Coronary artery (tissue), 2 donors: ENCODE data around the gene RAB18.

Experiments used
- DNase-seq: peaks from one replicate; pipeline ENCODE4 v3.0.0-alpha.2; 2017; ENCODE audit warnings: low spot score
- H3K27ac ChIP-seq, 2 donors: fragments of 200-600 bp; sonication (generic); one replicate each; pipeline ENCODE4 v1.5.1; 2016 to 2019
- H3K4me3 ChIP-seq: fragments of 200-600 bp; sonication (generic); 2 replicates; pipeline ENCODE4 v1.5.1; 2016; ENCODE audit warnings: mild to moderate bottlenecking, moderate library complexity
- TF ChIP-seq, protein P1 (sequence below): fragments of 200-600 bp; sonication (generic); IDR thresholded peaks from one replicate; pipeline ENCODE4 v1.5.1; 2019; ENCODE audit warnings: antibody characterized with exemption

RAB18 gene

DNA sequence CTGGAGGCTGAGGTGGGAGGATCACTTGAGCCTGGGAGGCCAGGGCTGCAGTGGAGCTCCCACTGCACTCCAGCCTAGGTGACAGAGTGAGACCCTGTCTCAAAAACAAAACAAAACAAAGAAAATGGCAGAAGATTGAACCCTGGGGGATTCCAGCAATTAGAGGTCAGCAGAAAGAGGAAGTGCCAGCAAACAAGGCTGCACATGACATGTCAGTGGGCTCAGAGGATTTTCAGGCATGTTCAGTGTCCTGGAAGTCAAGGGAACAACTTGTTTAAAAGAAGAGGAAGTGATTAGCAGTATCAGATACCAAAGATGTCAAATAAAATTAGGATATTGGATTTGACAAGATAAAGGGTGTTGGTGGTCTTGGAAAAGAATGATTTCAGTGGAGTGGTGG lies 32.3 kb downstream of the RAB18 start:
- no peak overlapping the region for H3K27ac ChIP-seq
- TF ChIP-seq, protein P1, sequence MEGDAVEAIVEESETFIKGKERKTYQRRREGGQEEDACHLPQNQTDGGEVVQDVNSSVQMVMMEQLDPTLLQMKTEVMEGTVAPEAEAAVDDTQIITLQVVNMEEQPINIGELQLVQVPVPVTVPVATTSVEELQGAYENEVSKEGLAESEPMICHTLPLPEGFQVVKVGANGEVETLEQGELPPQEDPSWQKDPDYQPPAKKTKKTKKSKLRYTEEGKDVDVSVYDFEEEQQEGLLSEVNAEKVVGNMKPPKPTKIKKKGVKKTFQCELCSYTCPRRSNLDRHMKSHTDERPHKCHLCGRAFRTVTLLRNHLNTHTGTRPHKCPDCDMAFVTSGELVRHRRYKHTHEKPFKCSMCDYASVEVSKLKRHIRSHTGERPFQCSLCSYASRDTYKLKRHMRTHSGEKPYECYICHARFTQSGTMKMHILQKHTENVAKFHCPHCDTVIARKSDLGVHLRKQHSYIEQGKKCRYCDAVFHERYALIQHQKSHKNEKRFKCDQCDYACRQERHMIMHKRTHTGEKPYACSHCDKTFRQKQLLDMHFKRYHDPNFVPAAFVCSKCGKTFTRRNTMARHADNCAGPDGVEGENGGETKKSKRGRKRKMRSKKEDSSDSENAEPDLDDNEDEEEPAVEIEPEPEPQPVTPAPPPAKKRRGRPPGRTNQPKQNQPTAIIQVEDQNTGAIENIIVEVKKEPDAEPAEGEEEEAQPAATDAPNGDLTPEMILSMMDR = no peak
- H3K4me3 ChIP-seq = no peak overlapping the region
- no peak for DNase-seq

DNA sequence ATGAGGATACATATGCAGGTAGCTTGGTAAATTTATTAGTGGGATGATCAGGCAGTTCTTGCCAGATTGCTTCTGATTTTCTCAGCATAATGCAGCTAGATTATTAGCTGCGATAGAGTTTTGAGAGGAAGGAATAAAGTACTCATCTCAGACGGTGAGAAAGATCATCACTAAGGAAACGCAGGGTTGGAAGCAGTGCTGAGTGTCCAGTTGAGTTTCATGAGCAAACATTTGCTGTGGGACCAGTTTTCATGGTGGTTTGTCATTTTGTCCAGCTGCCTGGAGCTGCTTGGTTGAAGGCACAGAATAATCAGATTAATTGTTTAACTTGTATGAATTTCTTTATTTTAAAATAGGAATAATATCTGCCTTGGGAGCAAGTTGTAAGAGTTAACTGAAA lies 33.1 kb downstream of the RAB18 start:
- no peak overlapping the region for H3K27ac ChIP-seq
- H3K4me3 ChIP-seq = no peak overlapping the region
- no peak for DNase-seq
- TF ChIP-seq, protein P1 = no peak

DNA sequence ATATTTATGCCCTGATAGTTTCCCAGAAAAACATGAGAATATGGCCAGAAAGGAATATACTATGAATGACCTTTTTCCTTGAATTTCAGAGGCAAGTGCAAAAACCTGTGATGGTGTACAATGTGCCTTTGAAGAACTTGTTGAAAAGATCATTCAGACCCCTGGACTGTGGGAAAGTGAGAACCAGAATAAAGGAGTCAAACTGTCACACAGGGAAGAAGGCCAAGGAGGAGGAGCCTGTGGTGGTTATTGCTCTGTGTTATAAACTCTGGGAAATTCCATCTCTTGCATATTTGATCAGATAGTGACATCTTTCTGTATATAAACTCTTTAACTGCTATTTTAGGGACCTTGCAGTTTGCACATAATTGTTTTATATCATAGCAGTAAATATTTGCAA lies 33.7 kb downstream of the RAB18 start:
- DNase-seq = no peak
- H3K4me3 ChIP-seq = no peak overlapping the region
- no peak overlapping the region for H3K27ac ChIP-seq
- TF ChIP-seq, protein P1 = no peak

DNA sequence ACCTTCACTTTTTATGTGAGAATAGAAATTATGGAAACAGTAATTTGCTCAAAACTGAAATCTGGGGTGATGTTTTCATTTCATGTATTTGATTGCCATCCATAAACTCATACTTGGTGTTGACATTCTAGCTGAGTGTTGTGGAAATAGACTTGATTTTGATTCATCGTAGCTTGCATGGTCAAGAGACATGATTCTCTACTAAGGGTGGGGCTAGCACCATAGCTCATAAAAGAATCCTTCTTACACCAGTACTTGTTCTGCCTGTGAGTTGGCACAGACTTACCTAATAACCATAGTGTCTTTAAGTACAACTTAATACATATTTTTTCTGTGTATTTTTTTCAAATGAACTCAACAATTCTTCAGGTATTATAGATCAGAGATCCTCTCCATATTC lies 36.6 kb downstream of the RAB18 start:
- TF ChIP-seq, protein P1 = no peak
- no peak for DNase-seq
- Histone ChIP-seq H3K4me3 (no peak overlapping the region), H3K27ac (no peak overlapping the region)

DNA sequence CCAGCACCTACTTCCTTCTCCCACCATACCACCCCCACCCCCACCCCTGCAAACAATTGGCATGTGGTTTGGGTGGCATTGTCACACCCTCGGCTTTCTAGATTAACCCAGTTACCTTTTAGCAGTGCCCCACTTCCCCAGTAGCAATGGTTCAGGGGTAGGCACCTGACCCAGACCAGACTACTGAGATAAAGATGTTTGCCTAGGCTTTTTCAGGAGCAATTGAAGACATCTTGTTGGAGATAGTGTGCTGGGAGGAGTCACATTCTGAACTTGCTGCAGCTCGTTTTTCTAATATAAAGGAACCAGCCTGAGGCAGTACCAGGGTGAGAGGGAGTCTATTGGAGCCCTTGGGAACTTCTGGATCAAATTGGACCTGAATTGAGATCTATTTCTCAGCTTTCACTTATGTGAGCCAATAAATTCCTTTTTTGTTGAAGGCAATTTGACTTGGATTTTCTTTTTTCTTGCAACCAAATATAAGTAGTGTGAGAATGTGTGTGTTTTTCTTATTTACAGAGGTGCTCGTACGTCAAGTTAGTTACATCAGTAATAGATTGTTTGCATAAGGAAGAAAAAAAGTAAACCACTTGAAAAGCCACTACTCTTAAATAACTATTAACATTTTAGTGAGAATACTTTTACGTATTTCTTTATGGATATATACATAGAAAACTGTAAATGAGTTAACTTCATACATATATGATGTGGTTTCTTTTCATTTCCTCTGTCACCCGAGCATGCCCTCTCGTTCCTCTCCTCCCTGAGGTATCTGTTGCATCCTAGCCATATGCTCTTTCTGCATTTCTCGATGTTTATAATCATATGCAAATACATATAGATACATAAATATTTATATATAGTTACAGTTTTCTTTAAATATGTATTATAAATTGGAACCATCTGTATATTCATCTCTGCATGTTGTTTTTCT lies 38.0 kb downstream of the RAB18 start:
- no peak for DNase-seq
- TF ChIP-seq, protein P1 = no peak
- Histone ChIP-seq H3K4me3 (no peak overlapping the region), H3K27ac (no peak overlapping the region)

DNA sequence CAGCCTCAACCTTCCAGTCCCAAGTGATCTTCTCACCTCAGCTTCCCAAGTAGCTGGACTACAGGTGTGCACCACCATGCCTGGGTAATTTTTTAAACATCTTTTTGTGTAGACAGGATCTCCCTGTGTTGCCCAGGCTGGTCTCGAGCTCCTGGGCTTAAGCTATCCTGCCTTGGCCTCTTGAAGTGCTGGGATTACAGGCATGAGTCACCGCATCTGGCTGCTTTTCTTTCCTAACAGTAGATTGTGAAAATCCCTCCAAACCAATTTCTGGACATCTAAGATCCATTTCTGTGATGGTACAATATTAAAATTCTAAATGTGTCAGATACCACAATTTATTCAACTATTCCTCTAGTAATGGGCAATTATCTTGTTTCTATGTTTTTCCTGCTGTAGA lies 38.7 kb downstream of the RAB18 start:
- H3K27ac ChIP-seq = no peak overlapping the region
- DNase-seq = no peak

More for the DNA sequence above, 38.7 kb downstream of the RAB18 start:
- TF ChIP-seq, protein P1 = no peak
- no peak overlapping the region for H3K4me3 ChIP-seq
